Gastroesophageal sphincter (tissue), 3 donors: Measurements from ENCODE around the gene DMD.

Experiments used
- EP300 ChIP-seq: sonication (generic); formaldehyde crosslinking; IDR thresholded peaks from one replicate; pipeline ENCODE4 v1.6.1; 2017; ENCODE audit warnings: antibody characterized with exemption, mild to moderate bottlenecking
- POLR2A ChIP-seq, 2 donors: fragments of 450-650 bp; IDR thresholded peaks; one replicate each; pipeline ENCODE4 v1.6.1; 2017; ENCODE audit warnings: antibody characterized with exemption in 2 of 2, mild to moderate bottlenecking in 2 of 2, moderate library complexity in 1 of 2
- POLR2AphosphoS5 ChIP-seq: sonication (generic); formaldehyde crosslinking; IDR thresholded peaks from one replicate; pipeline ENCODE4 v1.6.1; 2017; ENCODE audit warnings: antibody characterized with exemption
- TF ChIP-seq, protein P1 (sequence below), 4 experiments: fragments of 200-600 bp in 2 of 4; fragments of 450-650 bp in 2 of 4; sonication (generic) in 1 of 4; IDR thresholded peaks; one replicate each; pipeline ENCODE4 v1.5.1; 2017 to 2019; ENCODE audit warnings: antibody characterized with exemption in 4 of 4, mild to moderate bottlenecking in 2 of 4, moderate library complexity in 2 of 4

DNA sequence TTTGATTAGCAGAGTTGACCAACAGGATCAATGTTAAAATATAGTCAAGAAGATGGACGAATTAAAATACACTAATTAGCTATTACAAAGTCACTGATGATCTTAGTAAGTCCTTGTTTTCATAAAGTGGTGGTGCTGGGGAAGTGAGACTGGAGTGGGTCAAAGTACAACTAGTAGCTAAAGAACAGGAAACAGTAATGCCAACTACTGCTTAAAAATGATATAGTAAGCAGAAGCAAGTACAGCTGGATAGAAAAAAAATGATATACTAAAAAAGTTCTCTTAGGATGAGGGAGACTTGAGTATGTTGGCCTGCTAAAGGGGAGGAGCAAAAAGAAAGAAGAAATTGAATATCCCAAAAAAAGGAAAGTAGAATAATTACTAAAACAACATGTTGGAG lies 1558.7 kb downstream of the DMD start:
- TF ChIP-seq, protein P1, sequence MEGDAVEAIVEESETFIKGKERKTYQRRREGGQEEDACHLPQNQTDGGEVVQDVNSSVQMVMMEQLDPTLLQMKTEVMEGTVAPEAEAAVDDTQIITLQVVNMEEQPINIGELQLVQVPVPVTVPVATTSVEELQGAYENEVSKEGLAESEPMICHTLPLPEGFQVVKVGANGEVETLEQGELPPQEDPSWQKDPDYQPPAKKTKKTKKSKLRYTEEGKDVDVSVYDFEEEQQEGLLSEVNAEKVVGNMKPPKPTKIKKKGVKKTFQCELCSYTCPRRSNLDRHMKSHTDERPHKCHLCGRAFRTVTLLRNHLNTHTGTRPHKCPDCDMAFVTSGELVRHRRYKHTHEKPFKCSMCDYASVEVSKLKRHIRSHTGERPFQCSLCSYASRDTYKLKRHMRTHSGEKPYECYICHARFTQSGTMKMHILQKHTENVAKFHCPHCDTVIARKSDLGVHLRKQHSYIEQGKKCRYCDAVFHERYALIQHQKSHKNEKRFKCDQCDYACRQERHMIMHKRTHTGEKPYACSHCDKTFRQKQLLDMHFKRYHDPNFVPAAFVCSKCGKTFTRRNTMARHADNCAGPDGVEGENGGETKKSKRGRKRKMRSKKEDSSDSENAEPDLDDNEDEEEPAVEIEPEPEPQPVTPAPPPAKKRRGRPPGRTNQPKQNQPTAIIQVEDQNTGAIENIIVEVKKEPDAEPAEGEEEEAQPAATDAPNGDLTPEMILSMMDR (IDR thresholded peaks at IDR 0.05), result no peak
- no peak for TF ChIP-seq POLR2A (IDR thresholded peaks at IDR 0.05)
- TF ChIP-seq EP300, result no peak
- TF ChIP-seq POLR2AphosphoS5, result no peak
